Tibial nerve (tissue), 4 donors: ENCODE data around the gene CYB5R2. TPM values are rescaled to one million over a fixed set of nuclear protein-coding genes. Genes with fewer than 3 reads are reported as not detected.

Experiments used
- DNase-seq, 2 donors: peaks; one replicate each; pipeline ENCODE4 v3.0.0-alpha.2; 2019; ENCODE audit warnings: low spot score in 2 of 2
- H3K27ac ChIP-seq, 4 donors: fragments of 200-600 bp; sonication (generic) in 3 of 4; one replicate each; pipeline ENCODE4 v1.5.1; 2017 to 2019; ENCODE audit warnings: mild to moderate bottlenecking in 1 of 4
- H3K27me3 ChIP-seq, 2 donors: fragments of 200-600 bp; sonication (generic) in 1 of 2; one replicate each; pipeline versions ENCODE4 v1.5.1 to v1.6.0; 2017 to 2019
- H3K36me3 ChIP-seq, 3 donors: fragments of 200-600 bp; sonication (generic); one replicate each; pipeline ENCODE4 v1.5.1; 2018 to 2019
- H3K4me1 ChIP-seq, 4 donors: fragments of 200-600 bp; sonication (generic) in 3 of 4; one replicate each; pipeline ENCODE4 v1.5.1; 2017 to 2019
- H3K4me3 ChIP-seq, 4 donors: fragments of 200-600 bp; sonication (generic) in 3 of 4; one replicate each; pipeline ENCODE4 v1.5.1; 2017 to 2019; ENCODE audit warnings: mild to moderate bottlenecking in 1 of 4, moderate library complexity in 1 of 4
- H3K9me3 ChIP-seq, 4 donors: fragments of 200-600 bp; sonication (generic) in 3 of 4; one replicate each; pipeline ENCODE4 v1.5.1; 2017 to 2019
- EP300 ChIP-seq, 2 donors: sonication (generic); formaldehyde crosslinking; IDR thresholded peaks; one replicate each; pipeline ENCODE4 v1.6.1; 2017; ENCODE audit warnings: antibody characterized with exemption in 2 of 2, mild to moderate bottlenecking in 1 of 2
- POLR2A ChIP-seq, 2 donors: fragments of 450-650 bp; IDR thresholded peaks; one replicate each; pipeline ENCODE4 v1.6.1; 2017; ENCODE audit warnings: antibody characterized with exemption in 2 of 2, mild to moderate bottlenecking in 2 of 2, moderate library complexity in 2 of 2
- WGBS, 2 donors: methylation state at CpG; one replicate each; pipeline ENCODE4 v1.1.5; 2018; 5-methylcytosine and 5-hydroxymethylcytosine counted together
- total RNA-seq, 4 donors: library from RNA; depleted of rRNA; stranded (reverse); fragments of >200 nt; gene quantifications; one replicate each; pipeline ENCODE4 v1.1.0, GENCODE V29; 2016
- TF ChIP-seq, protein P1 (sequence below), 5 experiments: fragments of 200-600 bp in 3 of 5; fragments of 450-650 bp in 2 of 5; sonication (generic) in 3 of 5; IDR thresholded peaks; one replicate each; pipeline ENCODE4 v1.5.1; 2016 to 2019; ENCODE audit warnings: antibody characterized with exemption in 5 of 5, mild to moderate bottlenecking in 3 of 5, moderate library complexity in 2 of 5

The CYB5R2 gene
- total RNA-seq, 4 donors from 2014 or later, result 50.8 to 104 (median 58.2) TPM

DNA sequence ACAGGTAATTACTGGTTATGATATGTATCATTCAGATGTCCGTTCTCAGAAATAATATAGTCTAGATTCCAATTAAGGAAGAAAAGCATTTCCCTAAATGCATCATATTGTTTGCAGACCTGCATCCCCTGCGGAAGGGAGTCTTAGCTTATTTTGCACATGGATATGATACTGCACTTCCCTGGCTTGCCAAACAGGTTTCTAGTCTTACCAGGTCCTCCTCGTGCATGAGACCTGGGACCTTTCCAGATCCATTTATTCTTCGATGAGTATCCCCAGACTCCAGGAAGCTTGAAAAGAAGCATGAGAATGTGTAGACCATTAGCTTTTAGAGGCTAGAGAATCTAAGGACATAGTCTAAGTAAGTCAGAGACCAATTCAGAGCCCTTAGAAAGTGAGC lies 30.6 kb downstream of the CYB5R2 start:
- peaks cover 0 to 8% (median 0%) of the 10 kb centered on the region in 4 donors for H3K4me1 ChIP-seq
- H3K4me3 ChIP-seq, result no peak overlapping the region
- 59 to 63% methylated on average over 4 of the region's 4 CpGs for WGBS, 2 donors
- TF ChIP-seq POLR2A (IDR thresholded peaks at IDR 0.05) (no peak), EP300 (IDR thresholded peaks at IDR 0.05) (no peak)
- TF ChIP-seq, protein P1, sequence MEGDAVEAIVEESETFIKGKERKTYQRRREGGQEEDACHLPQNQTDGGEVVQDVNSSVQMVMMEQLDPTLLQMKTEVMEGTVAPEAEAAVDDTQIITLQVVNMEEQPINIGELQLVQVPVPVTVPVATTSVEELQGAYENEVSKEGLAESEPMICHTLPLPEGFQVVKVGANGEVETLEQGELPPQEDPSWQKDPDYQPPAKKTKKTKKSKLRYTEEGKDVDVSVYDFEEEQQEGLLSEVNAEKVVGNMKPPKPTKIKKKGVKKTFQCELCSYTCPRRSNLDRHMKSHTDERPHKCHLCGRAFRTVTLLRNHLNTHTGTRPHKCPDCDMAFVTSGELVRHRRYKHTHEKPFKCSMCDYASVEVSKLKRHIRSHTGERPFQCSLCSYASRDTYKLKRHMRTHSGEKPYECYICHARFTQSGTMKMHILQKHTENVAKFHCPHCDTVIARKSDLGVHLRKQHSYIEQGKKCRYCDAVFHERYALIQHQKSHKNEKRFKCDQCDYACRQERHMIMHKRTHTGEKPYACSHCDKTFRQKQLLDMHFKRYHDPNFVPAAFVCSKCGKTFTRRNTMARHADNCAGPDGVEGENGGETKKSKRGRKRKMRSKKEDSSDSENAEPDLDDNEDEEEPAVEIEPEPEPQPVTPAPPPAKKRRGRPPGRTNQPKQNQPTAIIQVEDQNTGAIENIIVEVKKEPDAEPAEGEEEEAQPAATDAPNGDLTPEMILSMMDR (IDR thresholded peaks at IDR 0.05), result no peak
- H3K27me3 ChIP-seq, result no peaks in the 10 kb centered on the region
- H3K36me3 ChIP-seq, result peaks cover 0 to 61% (median 5%) of the 10 kb centered on the region in 3 donors
- no peak overlapping the region for H3K27ac ChIP-seq
- no peak for DNase-seq
- no peaks in the 10 kb centered on the region for H3K9me3 ChIP-seq

DNA sequence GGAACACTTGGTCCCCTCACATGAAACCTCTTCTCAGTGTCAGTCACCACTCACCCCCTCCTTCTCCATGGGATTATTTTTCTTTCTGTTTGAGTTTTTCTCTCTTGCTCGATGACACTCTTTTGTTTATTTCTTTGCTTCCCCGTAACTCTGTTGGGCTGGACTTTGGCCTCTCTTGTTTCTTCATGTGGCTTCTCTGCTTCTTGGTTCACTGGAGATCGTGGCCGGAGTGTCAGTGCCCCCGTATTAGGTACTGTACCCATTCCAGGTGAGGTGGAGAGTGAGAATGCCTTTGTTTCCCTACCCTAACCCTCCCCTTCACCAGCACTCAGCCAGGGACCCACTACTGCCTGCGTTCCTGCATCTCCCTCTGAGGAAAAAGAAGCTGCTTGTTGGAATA lies 32.5 kb downstream of the CYB5R2 start:
- DNase-seq, result no peak
- no peak overlapping the region for H3K4me3 ChIP-seq
- H3K36me3 ChIP-seq, result peaks cover 0 to 74% (median 11%) of the 10 kb centered on the region in 3 donors
- no peaks in the 10 kb centered on the region for H3K27me3 ChIP-seq
- no peak overlapping the region for H3K27ac ChIP-seq
- H3K9me3 ChIP-seq, result no peaks in the 10 kb centered on the region
- WGBS, 2 donors, result 90 to 92% methylated on average over 6 of the region's 6 CpGs
- peaks cover 0 to 8% (median 0%) of the 10 kb centered on the region in 4 donors for H3K4me1 ChIP-seq
- TF ChIP-seq EP300 (IDR thresholded peaks at IDR 0.05) (no peak), POLR2A (IDR thresholded peaks at IDR 0.05) (no peak)
- TF ChIP-seq, protein P1 (IDR thresholded peaks at IDR 0.05), result no peak

DNA sequence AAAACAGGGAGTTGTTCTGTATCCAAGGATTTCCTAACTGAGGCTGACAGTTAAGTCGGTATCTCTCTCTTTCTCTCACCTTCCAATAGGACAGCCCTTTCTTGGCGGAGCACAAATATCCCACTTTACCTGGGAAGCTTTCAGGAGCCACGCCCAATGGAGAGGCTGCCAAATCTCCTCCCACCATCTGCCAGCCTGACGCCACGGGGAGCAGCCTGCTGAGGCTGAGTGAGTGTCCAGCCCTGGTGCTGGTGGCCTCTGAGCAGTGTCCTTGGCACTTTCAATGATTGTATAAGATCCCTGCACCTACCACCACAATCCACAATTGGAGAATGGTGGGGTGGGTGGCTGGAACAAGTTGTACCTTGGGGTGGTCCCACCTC lies 33.7 kb downstream of the CYB5R2 start:
- TF ChIP-seq POLR2A (IDR thresholded peaks at IDR 0.05) (no peak), EP300 (IDR thresholded peaks at IDR 0.05) (no peak)
- H3K4me3 ChIP-seq, result no peak overlapping the region

DNA sequence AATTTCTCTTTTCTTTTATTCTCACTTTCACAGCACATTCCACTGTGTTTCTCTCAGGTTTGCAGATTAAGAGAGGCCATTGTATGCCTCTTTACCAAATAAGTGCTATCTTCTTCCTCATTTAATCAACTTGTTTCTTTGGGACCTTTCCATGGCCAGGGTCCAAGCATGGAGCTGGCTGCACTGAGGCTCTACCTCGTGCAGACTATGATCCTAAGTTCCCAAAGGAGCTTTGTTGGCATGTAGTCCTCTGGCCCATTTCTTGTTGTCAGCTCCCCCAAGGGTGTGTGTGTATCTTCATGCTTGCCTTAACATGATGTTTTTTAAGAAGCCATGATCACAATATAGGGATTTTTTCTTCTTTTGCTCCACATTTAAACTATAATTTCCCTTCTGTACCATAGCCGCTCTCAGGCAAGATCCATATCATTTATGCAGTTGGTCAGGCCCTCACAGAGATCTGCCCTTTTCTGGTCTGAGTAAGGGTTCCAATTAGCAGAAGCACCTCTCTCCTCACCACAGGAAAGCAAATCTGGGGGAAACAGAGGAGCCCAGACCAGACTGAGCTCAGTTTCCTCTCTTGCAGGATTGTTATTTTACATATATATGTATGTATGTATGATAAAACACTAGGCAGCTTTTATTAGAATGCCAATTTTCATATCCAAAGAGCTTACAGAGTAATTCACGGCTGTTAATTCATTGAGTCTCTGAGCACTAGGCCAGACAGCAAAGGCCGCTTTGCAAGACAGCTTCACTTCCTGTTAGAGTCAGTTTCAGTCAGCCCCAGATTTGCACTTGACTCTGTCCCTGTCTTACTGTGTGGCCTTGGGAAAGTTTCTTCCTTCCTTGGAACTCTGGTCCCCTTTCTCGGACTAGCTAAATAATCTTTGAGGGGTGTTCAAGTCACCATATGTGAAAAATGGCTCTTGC lies 34.3 kb downstream of the CYB5R2 start:
- Histone ChIP-seq H3K4me1 (peaks cover 0 to 8% (median 0%) of the 10 kb centered on the region in 4 donors), H3K4me3 (no peak overlapping the region), H3K27me3 (no peaks in the 10 kb centered on the region), H3K9me3 (no peaks in the 10 kb centered on the region), H3K27ac (peak overlapping the region; percentile 0 to 72 (median 21)), H3K36me3 (peaks cover 0 to 85% (median 11%) of the 10 kb centered on the region in 3 donors)
- DNase-seq, result peak in 1 of 2 donors; percentile 50
- WGBS, 2 donors, result 77 to 80% methylated on average over 5 of the region's 5 CpGs
- TF ChIP-seq EP300 (IDR thresholded peaks at IDR 0.05), result no peak
- TF ChIP-seq, protein P1 (IDR thresholded peaks at IDR 0.05), result no peak
- no peak for TF ChIP-seq POLR2A (IDR thresholded peaks at IDR 0.05)

More for the DNA sequence above, 33.7 kb downstream of the CYB5R2 start:
- peaks cover 0 to 85% (median 11%) of the 10 kb centered on the region in 3 donors for H3K36me3 ChIP-seq
- peaks cover 0 to 8% (median 0%) of the 10 kb centered on the region in 4 donors for H3K4me1 ChIP-seq
- H3K27me3 ChIP-seq, result no peaks in the 10 kb centered on the region
- H3K9me3 ChIP-seq, result no peaks in the 10 kb centered on the region
- DNase-seq, result no peak
- WGBS, 2 donors, result 82 to 83% methylated on average over 5 of the region's 5 CpGs
- peak overlapping the region in 3 of 4 donors; percentile 0 to 72 (median 27) for H3K27ac ChIP-seq

DNA sequence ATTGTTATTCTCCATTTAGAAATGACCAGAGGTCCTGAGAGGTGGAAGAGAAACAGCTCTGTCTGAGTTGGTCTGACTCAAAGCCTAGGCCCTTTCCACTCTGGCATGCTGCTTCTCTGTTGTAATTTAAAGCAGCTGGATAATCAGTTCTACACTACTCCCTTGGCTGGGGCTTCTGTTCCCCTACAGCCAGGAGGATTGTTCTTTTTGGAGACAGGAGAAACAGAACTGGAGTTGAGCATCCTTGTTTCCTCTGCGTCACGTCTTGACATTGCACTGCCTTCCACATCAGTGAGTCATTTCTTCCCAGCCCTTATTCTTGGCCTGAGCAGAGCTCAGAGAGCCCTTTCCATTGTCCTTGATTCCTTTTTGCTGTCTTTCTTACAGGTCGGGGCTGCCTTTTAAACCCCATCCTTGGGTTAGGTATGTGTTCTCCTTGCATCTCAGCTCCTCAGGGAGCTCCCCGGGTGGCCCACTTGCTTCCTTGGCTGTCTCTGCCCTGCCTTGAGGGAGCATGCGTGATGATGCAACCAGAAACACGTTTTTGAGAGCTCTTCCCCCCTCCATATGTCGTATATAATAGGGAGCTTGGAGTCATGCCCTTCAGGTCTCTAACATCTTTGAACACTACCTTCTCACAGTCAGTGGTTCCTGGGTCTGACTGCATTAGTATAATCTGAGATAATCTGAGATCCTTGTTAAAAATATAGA lies 35.7 kb downstream of the CYB5R2 start:
- TF ChIP-seq, protein P1 (IDR thresholded peaks at IDR 0.05), result no peak
- peak in 1 of 2 donors; percentile 62 for TF ChIP-seq EP300 (IDR thresholded peaks at IDR 0.05)
- TF ChIP-seq POLR2A (IDR thresholded peaks at IDR 0.05), result no peak
- Histone ChIP-seq H3K9me3 (no peaks in the 10 kb centered on the region), H3K36me3 (peaks cover 0 to 91% (median 14%) of the 10 kb centered on the region in 3 donors), H3K27me3 (no peaks in the 10 kb centered on the region), H3K4me1 (peaks cover 0 to 8% (median 0%) of the 10 kb centered on the region in 4 donors), H3K27ac (peak overlapping the region; percentile 15 to 72 (median 37)), H3K4me3 (no peak overlapping the region)
- 69 to 71% methylated on average over 7 of the region's 7 CpGs for WGBS, 2 donors
- DNase-seq, result peak in 1 of 2 donors; percentile 56
